ENCODE measurements around the gene EPS8L2.
"Not testable (repeated sequence)": the region's sequence is repeated elsewhere in the genome, so short reads cannot be mapped to it uniquely, and the experiment has no call there.

EPS8L2 gene

DNA sequence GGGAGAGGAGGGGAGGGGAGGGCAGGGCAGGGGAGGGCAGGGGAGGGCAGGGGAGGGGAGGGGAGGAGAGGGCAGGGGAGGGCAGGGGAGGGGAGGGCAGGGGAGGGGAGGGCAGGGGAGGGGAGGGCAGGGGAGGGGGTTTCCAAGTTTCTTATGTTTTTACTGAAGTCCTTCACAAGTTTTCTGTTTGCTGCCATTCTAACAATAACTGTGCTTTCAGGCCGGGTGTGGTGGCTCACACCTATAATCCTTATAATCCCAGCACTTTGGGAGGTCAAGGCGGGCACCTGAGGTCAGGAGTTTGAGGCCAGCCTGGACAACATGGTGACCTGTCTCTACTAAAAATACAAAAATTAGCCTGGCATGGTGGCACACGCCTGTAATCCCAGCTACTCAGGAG lies 15.8 kb upstream of the EPS8L2 start:
- not testable (repeated sequence) for DNase-seq (ENCODE audit: low spot score)

DNA sequence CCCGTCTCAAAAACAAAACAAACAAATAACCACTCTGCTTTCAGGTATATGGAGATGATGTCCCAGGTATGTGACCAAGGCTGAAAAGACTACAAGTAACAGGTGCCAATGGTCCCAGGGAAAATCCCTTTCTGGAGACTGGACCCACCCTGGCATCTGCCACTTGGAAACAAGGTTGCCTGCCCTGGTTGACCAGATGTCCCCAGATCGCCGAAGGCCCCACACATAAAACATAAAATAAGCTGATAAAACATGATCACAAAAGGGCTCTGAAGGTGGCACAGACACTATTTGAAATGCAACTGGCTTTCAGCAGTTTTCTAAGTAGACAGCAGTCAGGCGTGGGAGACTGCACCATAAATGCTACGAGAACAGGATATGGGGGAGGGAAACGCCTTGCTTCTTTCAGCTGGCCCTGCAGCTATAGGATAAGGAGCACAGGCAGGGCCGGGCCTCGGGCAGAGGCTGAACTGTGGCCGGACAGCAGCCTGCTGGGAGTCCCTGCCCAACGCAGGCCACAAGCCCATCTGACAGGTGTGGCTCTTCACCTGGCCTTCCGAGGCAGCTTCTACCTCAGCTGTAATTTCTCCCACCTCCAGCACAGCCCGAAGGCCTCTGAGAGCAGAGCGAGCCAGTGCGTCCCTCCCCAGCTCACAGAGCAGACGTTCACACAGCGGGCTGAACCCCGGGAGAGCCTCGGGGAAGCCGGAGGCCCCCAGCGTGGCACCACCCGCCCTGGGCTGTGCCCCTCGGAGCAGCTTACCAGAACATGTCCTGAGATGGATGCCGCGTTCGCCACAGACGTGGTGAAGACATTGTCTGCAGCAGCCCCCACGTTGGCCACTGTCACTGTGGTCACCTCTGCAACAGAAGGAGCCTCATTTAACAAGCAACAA lies 15.0 kb upstream of the EPS8L2 start:
- peak; percentile 66 for DNase-seq (ENCODE audit: low spot score)

DNA sequence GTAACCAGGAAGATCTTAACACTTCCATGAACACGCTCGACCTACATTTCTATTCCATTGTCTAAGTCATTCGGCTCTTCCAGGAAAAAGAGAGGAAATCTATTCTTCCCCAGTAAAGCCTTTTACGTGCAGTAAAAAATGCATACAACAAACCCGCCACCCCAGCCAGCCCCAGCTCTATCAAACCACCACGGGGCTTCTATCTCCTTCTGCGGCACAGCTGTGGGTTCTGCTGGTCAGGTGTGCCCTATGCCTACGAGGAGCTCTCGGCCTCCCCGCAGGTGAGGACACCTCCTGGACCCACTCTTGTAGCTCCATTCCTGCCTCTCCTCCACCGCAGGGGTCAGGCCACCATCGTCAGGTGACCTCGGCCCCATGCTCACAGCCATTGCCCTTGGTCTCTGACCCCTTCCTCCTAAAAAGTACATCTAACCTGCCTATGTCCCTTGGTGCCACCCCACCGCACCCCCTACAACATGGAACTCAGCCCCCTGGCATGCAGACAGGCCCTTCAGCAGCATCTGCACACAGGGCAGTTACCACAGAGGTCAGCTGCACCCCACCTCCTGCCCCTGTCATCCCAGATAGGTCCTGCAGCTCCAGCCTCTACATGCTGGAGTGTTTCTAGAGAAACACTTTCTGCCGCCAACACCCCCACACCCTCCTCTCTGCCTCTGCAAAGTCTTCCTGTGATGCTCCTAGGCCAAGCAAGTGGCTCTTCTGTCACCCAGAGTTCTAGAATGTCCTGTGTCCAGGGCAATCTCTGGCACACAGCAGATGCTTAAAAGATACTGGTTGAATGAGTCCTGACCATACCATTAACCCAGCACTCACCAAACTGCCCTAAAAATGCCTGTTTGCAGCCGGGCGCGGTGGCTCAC lies 14.1 kb upstream of the EPS8L2 start:
- DNase-seq (ENCODE audit: low spot score) = no peak

DNA sequence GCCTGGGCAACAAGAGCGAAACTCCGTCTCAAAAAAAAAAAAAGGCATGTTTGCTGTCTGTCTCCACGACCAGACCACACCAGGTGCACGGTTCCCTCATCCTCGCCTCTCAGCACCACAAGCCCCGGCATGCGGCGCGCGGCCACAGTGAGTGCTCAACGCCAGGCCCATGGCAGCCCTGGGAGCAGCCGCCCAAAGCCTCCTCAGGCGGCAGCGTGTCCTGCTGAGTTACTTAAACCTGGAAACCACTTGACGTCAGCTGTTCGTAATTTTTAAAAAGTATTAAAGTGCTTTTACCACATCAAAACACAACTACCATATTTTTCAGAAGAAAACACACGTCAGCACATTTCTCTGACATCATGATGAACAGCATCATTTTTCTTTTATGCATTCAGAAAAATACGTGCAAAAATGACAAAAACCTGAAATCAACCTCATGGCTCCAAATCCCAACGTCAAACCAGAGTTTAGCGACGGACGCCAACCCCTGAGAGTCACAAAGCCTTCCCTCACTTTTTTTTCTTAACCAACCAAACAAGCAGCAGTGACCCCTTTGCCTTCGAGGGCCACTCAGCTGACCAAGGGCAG lies 13.1 kb upstream of the EPS8L2 start:
- no peak for DNase-seq (ENCODE audit: low spot score)

DNA sequence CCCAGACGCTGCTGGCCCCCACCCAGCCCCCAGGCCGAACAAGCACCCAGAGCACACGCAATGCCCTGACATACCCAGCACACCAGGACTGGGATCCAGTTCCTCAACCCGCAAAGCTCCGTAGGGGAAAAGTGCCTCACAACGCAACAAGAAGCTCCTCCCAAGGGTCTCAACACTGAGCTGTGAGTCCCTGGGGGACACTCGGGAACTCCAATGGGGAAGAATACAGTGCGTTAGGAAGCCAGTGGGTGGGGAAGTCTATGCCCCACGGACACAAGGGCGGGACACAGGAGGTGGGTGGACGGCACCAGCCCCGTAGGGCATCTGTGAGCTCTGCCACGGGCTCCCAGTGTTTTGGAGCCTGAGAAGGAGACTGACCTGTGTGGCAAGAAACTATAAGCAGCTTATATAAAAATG lies 12.6 kb upstream of the EPS8L2 start:
- no peak for DNase-seq (ENCODE audit: low spot score)

DNA sequence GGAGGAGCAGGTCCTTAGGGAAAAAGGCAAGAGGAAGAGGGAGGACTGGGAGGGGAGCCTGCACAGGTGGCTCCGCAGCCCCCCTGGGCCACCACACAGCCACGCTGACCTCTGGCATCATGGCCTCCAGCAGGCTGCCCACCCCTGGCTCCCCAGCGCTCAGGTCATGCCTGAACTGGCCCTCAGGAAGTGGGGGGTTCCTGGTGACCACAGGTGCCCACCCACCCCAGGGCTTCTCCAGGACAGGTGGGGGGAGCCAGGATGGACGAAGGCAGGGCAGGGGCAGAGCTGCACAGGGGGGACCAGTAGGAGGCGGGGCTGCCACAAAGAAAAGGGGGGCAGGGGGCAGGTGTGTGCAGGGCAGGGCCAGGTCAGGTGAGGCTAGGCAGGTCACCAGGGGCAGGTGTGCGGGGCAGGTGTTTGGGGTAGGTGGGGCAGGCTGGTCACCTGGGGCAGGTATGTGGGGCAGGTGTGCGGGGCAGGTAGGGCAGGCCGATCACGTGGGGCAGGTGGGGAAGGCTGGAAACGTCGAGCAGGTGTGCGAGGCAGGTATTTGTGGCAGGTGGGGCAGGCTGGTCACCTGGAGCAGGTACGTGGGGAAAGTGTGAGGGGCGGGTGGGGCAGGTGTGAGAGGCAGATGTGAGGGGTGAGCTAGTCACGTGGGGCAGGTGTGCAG lies 12.0 kb upstream of the EPS8L2 start:
- no peak for DNase-seq (ENCODE audit: low spot score)

DNA sequence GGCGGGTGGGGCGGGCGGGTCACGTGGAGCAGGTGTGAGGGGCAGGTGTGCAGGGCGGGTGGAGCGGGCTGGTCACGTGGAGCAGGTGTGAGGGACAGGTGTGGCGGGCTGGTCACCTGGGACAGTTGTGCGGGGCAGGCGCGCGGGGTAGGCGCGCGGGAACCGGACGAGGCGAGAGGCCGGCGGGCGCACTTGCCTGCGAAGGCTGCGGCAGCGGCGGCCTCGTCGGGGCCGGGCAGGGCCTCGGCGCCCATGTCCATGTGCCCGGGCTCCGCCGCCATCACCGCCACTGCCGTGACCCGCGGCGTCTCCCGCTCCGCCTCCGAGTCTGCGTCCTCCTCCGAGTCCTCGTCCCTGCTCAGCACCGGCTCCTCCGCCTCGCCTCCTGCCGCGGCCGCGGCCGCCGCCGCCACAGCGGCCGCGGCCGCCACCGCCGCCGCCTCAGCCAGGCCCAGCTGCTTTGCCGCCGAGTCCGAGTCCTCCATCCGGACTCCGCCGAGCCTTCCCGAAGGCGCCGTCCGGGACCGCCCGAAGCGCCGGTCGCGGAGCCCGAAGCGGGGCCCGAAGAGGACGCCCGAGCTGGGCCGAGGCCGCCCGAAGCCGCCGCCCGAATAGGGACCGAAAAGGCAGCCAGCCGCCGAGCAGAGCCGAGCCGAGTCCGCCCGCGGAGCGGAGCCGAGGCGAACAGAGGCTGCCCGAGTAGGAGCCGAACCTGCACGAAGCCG lies 11.3 kb upstream of the EPS8L2 start, which contains the start of gene DEAF1:
TSS of gene DEAF1 (minus strand) at position 660 of the 725 bp plus-strand sequence. CDS start at position 485, 175 bp downstream.
- DNase-seq (ENCODE audit: low spot score) = peak; percentile 94

DNA sequence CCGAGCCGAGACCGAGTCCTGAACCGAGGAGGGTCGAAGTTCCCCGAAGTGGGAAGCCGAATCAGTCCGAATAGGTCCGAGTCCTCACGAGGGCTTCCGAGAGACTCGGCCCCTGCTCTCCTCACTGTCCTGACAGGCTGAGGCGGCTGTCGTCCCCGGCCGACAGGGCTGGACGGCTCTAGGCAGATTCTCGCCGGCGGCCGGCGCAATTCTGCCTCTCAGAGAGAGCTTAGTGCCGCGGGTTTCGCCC lies 10.8 kb upstream of the EPS8L2 start:
- no peak for DNase-seq (ENCODE audit: low spot score)

DNA sequence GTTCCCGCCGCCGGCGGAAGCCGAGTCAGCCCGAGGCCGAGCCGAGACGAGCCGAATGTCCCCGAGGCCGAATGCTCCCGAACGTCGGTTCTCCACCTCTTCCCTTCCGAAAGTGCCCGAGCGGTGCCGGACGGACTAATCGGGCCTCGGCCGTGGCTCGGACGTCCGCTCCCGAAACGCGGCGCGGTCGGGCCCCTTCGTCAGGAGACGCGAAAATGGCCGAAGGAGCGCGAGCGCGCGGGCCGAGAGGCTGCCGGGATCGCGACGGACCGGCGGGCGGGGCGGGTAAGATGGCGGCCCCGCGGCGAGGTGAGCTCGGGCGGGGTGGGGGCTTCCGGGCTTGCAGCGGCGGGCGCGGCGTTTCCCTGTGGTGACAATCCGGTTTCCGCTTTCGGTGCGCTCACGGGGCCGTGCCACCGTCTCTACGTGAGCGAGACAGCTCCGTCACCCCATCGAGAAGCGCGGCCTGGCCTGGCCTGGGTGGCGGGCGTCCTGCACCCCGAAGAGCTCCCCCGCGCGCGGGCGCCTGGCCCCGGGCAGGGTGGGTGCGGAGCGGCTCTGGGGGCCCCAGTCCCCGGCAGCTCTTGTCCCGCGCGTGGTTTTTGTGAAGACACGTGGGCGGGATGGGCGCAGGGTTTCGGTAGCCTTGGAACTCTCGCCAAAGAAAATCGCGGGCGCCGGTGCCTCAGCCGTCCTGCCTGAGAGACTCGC lies 10.3 kb upstream of the EPS8L2 start, which contains the start of gene TMEM80:
TSS of gene TMEM80 (plus strand) at position 279 of the 711 bp plus-strand sequence. CDS start at position 291, 12 bp downstream.
- peak; percentile 98 for DNase-seq (ENCODE audit: low spot score)

DNA sequence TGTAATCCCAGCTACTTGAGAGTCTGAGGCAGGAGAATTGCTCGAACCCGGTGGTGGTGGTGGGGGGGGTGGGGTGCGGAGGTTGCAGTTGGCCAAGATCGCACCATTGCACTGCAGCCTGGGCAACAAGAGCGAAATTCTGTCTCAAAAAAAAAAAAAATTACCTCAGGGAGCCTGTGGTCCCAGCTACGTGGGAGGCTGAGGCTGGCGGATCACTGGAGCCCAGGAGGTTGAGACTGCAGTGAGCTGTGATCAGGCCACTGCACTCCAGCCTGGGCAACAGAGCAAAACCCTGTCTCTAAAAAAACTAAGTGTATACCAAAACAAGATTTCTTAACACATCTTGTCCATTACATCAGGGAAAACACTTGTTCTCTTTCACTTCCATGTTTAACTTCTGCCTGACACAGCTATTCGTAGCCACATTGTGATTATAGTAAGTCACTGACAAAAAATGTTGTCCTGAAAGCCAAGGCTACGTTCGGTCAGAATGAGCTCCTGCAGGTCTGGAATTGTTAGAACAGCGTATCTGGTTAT lies 9.0 kb upstream of the EPS8L2 start:
- DNase-seq (ENCODE audit: low spot score) = no peak

DNA sequence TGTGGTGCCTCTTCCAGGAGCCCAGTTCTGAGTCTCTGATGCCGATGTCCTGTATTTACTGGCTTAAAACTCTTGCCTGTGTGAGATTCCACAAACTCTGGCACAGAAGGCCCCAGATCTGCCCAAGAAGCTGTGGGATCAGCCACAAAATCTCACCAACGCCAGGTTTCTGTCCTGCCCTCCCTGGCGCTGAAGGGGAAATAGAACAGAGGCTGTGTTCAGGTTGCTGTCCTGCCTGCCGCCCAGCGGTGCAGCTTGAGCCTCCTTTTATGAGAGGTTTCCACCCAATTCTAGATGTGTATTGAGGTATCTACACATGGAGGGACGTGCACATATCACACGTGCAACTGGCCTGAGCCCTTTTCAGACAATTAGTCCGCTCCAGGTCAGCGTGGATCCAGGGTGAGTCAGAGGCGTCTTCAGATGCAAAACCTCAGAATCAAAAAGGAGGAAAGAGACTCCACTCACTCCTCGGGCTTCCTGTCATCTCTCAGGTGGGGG lies 8.2 kb upstream of the EPS8L2 start:
- no peak for DNase-seq (ENCODE audit: low spot score)

DNA sequence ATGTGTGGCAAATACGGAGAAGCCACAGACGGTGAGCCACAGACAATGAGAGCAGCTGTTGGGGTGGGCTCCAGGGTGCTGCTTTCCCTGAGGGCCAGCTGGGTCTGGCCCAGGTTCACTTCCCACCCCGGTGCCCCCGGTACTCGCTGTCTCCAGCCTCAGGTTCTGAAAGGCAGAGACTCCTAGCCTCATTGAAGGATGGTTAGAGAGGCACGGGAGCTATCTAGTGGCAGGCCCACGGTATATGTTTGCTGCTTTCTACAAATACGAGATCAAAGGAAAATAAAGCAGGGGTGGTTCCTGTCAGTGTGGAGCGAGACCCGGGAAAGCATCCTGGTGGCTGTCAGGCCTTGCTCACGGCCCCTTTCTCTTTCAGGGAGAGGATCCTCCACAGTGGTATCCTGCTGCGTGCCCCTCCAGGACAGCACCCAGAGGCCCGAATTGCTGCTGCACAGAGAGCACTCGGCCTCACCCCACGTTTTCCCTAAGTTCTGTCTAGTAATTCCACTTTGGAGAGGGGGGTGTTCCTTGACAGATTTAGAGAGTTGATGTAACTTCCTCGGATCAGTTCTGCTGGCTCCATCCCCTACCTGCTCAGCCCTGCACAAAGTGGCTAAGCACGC lies 7.4 kb upstream of the EPS8L2 start:
- DNase-seq (ENCODE audit: low spot score) = no peak

DNA sequence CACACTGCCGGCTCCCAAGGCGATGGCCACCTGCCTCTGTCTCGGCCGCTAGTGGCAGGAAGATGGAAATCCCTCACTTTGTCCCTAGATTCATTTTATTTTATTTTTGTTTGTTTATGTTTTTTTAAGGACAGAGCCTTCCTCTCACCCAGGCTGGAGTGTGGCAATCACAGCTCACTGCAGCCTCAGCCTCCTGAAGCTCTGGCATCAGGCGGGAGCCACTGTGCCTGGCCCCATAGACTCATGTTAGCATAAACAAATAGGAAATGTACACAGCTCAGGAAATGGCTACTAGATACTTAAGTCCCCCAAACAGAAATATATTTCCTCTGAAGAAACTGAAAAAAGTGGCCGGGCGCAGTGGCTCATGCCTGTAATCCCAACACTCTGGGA lies 6.9 kb upstream of the EPS8L2 start:
- DNase-seq (ENCODE audit: low spot score) = no peak

DNA sequence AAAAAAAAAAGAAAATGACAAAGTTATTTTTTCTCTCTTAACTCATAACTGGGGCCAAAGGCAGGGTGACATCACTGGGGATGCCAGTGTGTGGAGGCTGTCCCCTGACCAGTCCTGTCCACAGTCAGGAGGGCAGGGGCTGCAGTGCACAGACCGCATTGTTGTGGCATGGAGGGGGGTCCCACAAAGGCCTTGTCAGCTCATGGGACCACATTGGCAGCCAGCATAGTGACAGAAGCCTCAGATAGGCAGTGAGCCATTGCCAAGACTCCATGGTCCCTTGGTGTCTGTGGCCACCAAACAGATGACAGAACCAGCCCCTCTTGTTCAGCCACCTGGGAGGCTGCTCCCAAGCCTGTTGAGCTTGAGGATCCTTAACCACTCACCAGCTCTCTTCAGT lies 6.3 kb upstream of the EPS8L2 start:
- no peak for DNase-seq (ENCODE audit: low spot score)

DNA sequence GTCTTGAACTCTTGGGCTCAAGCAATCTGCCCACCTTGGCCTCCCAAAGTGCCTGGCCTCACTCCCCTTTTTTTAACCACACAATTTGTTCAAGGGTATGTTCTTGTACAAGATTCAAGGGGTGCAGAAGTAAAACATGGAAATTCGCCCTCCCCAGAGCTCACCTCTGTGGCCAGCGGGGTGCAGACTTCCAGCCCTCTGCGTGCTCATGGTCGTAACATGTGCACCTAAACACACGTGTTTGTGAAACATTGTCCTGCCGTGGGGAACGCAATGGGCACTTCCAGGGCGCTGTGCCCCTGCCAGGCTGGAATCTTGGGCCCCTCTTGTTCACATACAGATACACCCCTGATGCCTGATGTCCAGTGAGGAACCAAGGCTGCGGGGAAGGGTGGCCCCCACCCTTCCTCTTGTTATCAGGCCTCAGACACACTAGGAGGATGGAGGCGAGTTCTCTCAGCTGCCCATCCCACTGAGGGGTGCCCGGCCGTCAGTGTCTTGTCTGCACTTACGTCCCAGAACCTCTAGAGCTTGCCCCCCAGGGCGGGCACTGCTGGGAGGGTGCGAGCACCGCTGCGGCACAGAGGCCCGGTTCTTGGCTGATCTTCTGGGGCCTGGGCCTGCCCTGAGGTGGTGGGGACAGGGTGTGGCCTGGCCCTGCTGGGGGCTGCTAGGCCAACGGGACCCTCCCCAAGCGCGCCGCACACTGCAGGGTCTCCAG lies 4.1 kb upstream of the EPS8L2 start:
- no peak for DNase-seq (ENCODE audit: low spot score)

DNA sequence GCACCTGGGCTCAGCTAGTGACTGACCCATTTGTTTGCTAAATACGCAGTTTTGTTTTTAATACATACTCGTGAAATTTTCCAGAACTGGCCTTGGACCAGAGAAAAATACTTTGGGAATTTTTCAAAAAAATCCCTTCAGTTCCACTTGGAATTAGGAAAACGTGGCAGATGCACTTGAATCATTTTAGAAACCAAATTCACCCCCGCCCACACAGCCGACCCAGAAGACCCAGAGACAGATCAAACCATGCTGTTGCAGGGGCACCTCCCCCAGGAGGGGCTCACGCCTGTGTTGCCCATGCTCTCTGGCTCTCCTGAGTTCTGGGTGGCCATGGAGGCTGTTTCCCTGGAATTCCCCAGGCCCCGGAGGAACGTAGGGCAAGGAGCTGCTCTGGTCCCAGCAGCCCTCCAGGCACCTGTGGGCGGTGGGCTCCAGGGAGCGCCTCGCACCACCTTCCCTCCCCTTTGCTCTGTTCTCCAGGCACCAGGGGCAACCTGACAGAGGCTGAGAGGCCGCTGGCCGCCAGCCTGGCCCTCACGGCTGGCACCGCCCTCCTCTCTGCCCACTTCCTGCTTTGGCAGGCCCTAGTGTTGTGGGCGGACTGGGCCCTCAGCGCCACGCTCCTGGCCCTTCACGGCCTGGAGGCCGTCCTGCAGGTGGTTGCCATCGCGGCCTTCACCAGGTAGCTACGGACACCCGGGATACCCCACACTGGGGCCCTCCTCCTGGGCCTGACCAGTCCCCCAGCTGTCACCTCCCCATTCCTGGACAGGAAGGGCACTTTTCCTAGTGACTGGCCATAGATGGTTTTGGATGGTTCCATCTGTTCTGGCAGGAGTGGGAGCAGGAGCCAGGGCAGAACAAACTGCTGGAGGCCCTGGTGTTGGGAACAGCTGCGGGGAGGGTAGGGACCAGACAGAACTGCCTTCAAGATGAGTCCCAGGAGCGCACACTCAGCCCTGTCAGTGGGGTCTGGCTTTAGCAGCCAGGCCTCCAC lies 3.3 kb upstream of the EPS8L2 start:
- DNase-seq (ENCODE audit: low spot score) = no peak

DNA sequence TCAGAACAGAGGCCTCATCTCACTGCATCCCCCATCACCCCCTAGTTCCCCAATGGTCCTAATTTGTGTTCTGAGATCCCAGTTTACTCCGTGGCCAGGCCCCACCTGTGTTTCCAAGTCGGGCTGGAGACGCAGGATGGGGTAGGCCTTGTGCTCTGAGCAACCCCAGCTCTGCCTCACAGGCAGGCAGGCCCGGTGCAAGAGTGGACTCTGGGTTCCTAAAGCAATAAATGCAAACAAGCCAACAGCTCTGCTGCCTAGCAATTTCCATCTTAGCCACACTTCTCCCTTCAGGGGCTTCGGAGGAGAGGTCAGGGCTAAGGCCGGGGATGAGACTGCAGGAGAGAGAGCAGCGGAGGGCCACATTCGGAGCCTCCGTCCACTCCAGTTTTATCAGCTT lies 2.5 kb upstream of the EPS8L2 start:
- no peak for DNase-seq (ENCODE audit: low spot score)

DNA sequence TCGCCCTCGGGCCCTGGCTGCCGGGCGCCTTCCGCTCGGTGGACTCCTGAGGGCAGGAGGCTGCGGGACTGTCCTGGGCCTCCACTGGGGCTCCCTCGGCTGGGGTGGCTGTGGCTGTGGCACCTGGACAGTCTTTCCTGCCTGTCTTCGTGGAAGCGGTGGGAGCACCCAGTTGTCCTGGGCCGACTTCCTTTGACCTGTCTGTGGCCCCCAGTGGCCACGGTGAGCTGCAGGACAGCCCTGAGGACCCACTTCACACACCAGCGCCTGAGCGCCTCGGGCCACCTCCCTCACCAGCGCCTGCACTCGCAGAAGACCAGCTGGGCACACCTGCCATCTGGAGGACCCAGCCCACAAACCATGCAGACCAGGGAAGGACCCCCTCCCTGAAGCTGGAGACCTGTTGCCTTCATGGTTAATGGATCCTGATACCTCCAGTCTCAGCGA lies 1.8 kb upstream of the EPS8L2 start:
- no peak for DNase-seq (ENCODE audit: low spot score)
